Smooth muscle cell (in vitro differentiated cells): ENCODE data around the gene INO80D. TPM values are rescaled to one million over a fixed set of nuclear protein-coding genes. Genes with fewer than 3 reads are reported as not detected.

Source experiments
- DNase-seq: peaks from one replicate; lab custom pipeline; 2025; ENCODE audit not compliant: unreplicated experiment; lab: John Stamatoyannopoulos, UW
- H2AFZ ChIP-seq: fragments of 200-600 bp; sonication (generic); 2 replicates; pipeline ENCODE4 v1.6.0; 2016; ENCODE audit warnings: antibody characterized with exemption, low read depth, mild to moderate bottlenecking
- H3F3A ChIP-seq: fragments of 200-600 bp; sonication (generic); 2 replicates; pipeline ENCODE4 v1.6.0; 2017; ENCODE audit warnings: antibody characterized with exemption, low read depth
- H3K27ac ChIP-seq: fragments of 200-600 bp; sonication (generic); 2 replicates; pipeline ENCODE4 v1.5.1; 2016; ENCODE audit warnings: low read depth, mild to moderate bottlenecking
- H3K27me3 ChIP-seq: fragments of 200-600 bp; sonication (generic); 2 replicates; pipeline ENCODE4 v1.6.1; 2016; ENCODE audit warnings: low read depth, mild to moderate bottlenecking
- H3K36me3 ChIP-seq: fragments of 200-600 bp; sonication (generic); 2 replicates; pipeline ENCODE4 v1.5.1; 2016; ENCODE audit warnings: low read depth
- H3K4me1 ChIP-seq: fragments of 200-600 bp; sonication (generic); 2 replicates; pipeline ENCODE4 v1.5.1; 2016; ENCODE audit warnings: low read depth
- H3K4me2 ChIP-seq: fragments of 200-600 bp; sonication (generic); 2 replicates; pipeline ENCODE4 v1.6.0; 2016; ENCODE audit warnings: mild to moderate bottlenecking
- H3K4me3 ChIP-seq: fragments of 200-600 bp; sonication (generic); 2 replicates; pipeline ENCODE4 v1.5.1; 2016; ENCODE audit warnings: mild to moderate bottlenecking
- H3K79me2 ChIP-seq: fragments of 200-600 bp; sonication (generic); 2 replicates; pipeline ENCODE4 v1.6.0; 2016; ENCODE audit warnings: low read depth, mild to moderate bottlenecking
- H3K9ac ChIP-seq: fragments of 200-600 bp; sonication (generic); 2 replicates; pipeline ENCODE4 v1.6.0; 2016; ENCODE audit warnings: low read depth
- H3K9me3 ChIP-seq: fragments of 200-600 bp; sonication (generic); replicated peaks from 2 replicates; pipeline ENCODE4 v1.5.1; 2016; ENCODE audit warnings: low read depth
- H4K20me1 ChIP-seq: fragments of 200-600 bp; sonication (generic); 2 replicates; pipeline ENCODE4 v1.6.0; 2016; ENCODE audit warnings: low read depth
- WGBS: methylation state at CpG from one replicate; pipeline ENCODE4 v1.1.7; 2016; ENCODE audit warnings: low lambda C conversion rate; 5-methylcytosine and 5-hydroxymethylcytosine counted together
- polyA plus RNA-seq: library from polyadenylated mRNA; unstranded; fragments of >200 nt; fragmentation: Nextera tagmentation; extraction: Ambion mirVana; gene quantifications from 2 replicates; pipeline ENCODE4 v1.2.1, GENCODE V29; 2016
- total RNA-seq: library from RNA; depleted of rRNA; stranded (reverse); fragments of >200 nt; gene quantifications from 2 replicates; pipeline ENCODE4 v1.2.3, GENCODE V29; 2014
- TF ChIP-seq, protein P1 (sequence below): fragments of 200-600 bp; sonication (generic); IDR thresholded peaks from 2 replicates; pipeline ENCODE4 v1.5.1; 2017; ENCODE audit warnings: borderline replicate concordance, mild to moderate bottlenecking, antibody characterized with exemption; ENCODE audit not compliant: insufficient read depth, poor library complexity, severe bottlenecking

Gene INO80D
- total and polyA plus RNA-seq, 2 experiments from 2014 or later: 1.4 to 9.1 TPM

DNA sequence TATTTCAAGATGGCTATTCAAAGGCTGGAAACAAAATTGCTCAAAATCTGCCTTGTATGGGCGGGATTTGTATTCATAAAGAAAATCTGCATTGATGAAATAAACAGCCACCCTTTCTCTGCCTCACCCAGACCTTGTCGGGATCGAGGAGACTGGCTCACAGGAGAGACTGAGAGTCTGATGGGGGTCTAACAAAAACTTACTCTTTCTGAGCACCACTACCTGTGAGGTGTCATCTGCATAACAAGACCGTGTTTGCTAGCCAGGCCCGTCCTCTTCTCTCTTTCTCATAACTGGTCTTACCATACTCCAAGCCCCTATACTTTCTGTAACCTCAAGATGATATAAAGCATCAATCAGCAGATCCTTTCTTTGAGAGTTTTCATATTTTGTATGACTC is 115.6 kb downstream of the INO80D start:
- Histone ChIP-seq H3K36me3 (no peaks in the 10 kb centered on the region), H3K9me3 (no peaks in the 10 kb centered on the region), H3K27ac (no peak overlapping the region), H3K4me1 (no peaks in the 10 kb centered on the region), H3K4me2 (no peak overlapping the region), H3K79me2 (no peaks in the 10 kb centered on the region), H3F3A (no peaks in the 10 kb centered on the region), H3K4me3 (no peak overlapping the region), H2AFZ (no peak overlapping the region), H4K20me1 (no peaks in the 10 kb centered on the region), H3K27me3 (no peaks in the 10 kb centered on the region), H3K9ac (no peak overlapping the region)
- 60% methylated on average over 5 of the region's 5 CpGs for WGBS
- TF ChIP-seq, protein P1, sequence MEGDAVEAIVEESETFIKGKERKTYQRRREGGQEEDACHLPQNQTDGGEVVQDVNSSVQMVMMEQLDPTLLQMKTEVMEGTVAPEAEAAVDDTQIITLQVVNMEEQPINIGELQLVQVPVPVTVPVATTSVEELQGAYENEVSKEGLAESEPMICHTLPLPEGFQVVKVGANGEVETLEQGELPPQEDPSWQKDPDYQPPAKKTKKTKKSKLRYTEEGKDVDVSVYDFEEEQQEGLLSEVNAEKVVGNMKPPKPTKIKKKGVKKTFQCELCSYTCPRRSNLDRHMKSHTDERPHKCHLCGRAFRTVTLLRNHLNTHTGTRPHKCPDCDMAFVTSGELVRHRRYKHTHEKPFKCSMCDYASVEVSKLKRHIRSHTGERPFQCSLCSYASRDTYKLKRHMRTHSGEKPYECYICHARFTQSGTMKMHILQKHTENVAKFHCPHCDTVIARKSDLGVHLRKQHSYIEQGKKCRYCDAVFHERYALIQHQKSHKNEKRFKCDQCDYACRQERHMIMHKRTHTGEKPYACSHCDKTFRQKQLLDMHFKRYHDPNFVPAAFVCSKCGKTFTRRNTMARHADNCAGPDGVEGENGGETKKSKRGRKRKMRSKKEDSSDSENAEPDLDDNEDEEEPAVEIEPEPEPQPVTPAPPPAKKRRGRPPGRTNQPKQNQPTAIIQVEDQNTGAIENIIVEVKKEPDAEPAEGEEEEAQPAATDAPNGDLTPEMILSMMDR: no peak
- DNase-seq: no peak

DNA sequence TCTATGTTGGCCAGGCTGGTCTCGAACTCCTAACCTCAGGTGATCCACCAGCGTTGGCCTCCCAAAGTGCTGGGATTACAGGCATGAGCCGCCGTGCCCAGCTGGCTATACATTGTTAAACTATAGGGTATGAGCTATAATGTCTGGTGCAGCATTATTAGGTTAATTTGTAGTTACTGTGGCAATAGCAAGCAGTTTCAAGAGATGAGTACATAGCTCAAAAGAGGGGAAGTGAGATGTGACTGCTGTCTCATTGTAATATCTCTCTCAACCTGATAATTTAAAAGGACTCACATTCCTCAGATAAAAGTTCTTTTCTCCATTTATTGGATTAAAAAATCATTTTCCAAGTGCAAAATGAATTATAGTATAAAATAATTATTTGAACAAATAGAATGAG is 116.4 kb downstream of the INO80D start:
- Histone ChIP-seq H3K4me1 (no peaks in the 10 kb centered on the region), H3F3A (no peaks in the 10 kb centered on the region), H3K9me3 (no peaks in the 10 kb centered on the region), H3K36me3 (no peaks in the 10 kb centered on the region), H3K4me3 (no peak overlapping the region), H3K9ac (no peak overlapping the region), H2AFZ (no peak overlapping the region), H3K27ac (no peak overlapping the region), H3K27me3 (no peaks in the 10 kb centered on the region), H3K79me2 (no peaks in the 10 kb centered on the region), H3K4me2 (no peak overlapping the region), H4K20me1 (no peaks in the 10 kb centered on the region)
- TF ChIP-seq, protein P1: no peak
- 98% methylated on average over 4 of the region's 4 CpGs for WGBS
- no peak for DNase-seq

DNA sequence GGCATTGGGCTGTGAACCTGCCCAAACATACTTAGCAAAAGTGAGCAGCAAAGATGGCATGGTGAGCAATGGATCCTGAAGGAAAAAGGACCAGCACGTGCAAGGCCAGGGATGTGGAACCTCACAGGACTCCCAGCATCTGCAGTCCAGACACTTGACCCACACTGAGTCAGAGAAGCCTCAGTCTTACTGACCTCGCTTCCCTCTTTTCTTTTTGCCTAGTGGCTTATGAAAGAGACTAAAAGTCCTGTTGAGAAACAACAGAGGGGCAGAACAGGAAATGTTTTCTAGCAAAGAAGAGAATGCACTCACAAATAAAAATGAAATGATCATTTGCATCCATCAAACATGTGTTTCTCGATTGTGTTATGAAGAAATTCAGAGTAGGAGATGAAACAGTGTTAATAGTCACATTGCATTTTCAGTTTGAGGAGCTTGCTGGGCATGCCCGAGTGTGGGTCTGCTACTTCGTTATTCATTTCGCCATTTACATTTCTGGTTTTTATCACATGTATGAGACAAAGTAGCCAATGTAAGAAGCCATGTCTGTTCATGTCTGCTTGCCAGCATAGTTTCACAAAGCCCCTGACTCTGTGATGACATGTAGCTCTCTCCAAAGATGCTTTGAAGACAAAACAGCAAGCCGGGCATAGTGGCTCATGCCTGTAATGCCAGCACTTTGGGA is 118.4 kb downstream of the INO80D start:
- H3K79me2 ChIP-seq: no peaks in the 10 kb centered on the region
- no peak overlapping the region for H3K4me3 ChIP-seq
- H3K27me3 ChIP-seq: no peaks in the 10 kb centered on the region
- no peak overlapping the region for H3K27ac ChIP-seq
- no peak overlapping the region for H2AFZ ChIP-seq
- H3K4me2 ChIP-seq: no peak overlapping the region
- no peaks in the 10 kb centered on the region for H3F3A ChIP-seq
- 87% methylated on average over 7 of the region's 7 CpGs for WGBS
- H3K36me3 ChIP-seq: no peaks in the 10 kb centered on the region
- H3K9me3 ChIP-seq: no peaks in the 10 kb centered on the region
- DNase-seq: no peak
- no peaks in the 10 kb centered on the region for H4K20me1 ChIP-seq
- H3K9ac ChIP-seq: no peak overlapping the region
- H3K4me1 ChIP-seq: no peaks in the 10 kb centered on the region
- TF ChIP-seq, protein P1: no peak

DNA sequence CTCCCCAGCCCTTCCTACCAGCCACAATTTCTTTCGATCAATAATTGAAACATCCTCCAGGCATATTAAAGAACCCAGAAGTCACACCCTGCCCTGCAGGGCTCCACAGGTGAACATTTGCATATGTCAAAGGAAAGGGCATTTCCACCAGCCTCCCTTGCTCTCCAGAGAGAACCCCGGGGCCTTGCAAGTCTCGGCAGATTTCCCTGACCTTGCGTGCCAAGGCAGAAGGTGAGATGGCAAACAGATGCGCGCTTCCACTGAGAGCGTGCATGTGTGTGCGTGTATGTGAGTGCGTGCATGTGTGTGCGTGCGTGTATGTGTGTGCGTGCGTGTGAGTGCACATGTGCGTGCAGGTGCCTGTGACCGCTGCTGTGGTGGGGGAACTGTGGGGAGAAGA is 120.3 kb downstream of the INO80D start:
- Histone ChIP-seq H2AFZ (no peak overlapping the region), H3K4me3 (no peak overlapping the region), H3K4me2 (no peak overlapping the region), H3K27ac (no peak overlapping the region), H3K4me1 (no peaks in the 10 kb centered on the region), H3F3A (no peaks in the 10 kb centered on the region), H3K36me3 (no peaks in the 10 kb centered on the region), H3K79me2 (no peaks in the 10 kb centered on the region), H3K9me3 (no peaks in the 10 kb centered on the region), H4K20me1 (no peaks in the 10 kb centered on the region), H3K9ac (no peak overlapping the region), H3K27me3 (no peaks in the 10 kb centered on the region)
- no peak for DNase-seq
- TF ChIP-seq, protein P1: no peak
- WGBS: 94% methylated on average over 15 of the region's 15 CpGs
